Peyer's patch (tissue), 4 donors: Measurements from ENCODE around the gene ABCA2.

Source experiments
- CTCF ChIP-seq, 6 experiments: fragments of 450-650 bp in 4 of 6; fragments of 200-600 bp in 2 of 6; sonication (generic) in 1 of 6; IDR thresholded peaks; one replicate each; pipeline ENCODE4 v1.5.1; 2017 to 2019; ENCODE audit warnings: antibody characterized with exemption in 6 of 6, mild to moderate bottlenecking in 3 of 6, moderate library complexity in 1 of 6
- POLR2A ChIP-seq, 2 donors: fragments of 450-650 bp; IDR thresholded peaks; one replicate each; pipeline ENCODE4 v1.5.1; 2017; ENCODE audit warnings: antibody characterized with exemption in 2 of 2, mild to moderate bottlenecking in 2 of 2, moderate library complexity in 2 of 2

GRCh38 chr9:136988872-136989271, 39.2 kb downstream of the ABCA2 start:
- TF ChIP-seq CTCF (IDR thresholded peaks at IDR 0.05): no peak
- no peak for TF ChIP-seq POLR2A (IDR thresholded peaks at IDR 0.05)
